SKM-1 treated with dmso at 0.1 percent for 144 hours (cell line): ENCODE measurements around the gene AKAP9.
"Not testable (repeated sequence)": the region's sequence is repeated elsewhere in the genome, so short reads cannot be mapped to it uniquely, and the experiment has no call there.

ENCODE experiments used
- DNase-seq: peaks from one replicate; lab custom pipeline; 2025; ENCODE audit not compliant: unreplicated experiment; lab: John Stamatoyannopoulos, UW

Gene AKAP9

DNA sequence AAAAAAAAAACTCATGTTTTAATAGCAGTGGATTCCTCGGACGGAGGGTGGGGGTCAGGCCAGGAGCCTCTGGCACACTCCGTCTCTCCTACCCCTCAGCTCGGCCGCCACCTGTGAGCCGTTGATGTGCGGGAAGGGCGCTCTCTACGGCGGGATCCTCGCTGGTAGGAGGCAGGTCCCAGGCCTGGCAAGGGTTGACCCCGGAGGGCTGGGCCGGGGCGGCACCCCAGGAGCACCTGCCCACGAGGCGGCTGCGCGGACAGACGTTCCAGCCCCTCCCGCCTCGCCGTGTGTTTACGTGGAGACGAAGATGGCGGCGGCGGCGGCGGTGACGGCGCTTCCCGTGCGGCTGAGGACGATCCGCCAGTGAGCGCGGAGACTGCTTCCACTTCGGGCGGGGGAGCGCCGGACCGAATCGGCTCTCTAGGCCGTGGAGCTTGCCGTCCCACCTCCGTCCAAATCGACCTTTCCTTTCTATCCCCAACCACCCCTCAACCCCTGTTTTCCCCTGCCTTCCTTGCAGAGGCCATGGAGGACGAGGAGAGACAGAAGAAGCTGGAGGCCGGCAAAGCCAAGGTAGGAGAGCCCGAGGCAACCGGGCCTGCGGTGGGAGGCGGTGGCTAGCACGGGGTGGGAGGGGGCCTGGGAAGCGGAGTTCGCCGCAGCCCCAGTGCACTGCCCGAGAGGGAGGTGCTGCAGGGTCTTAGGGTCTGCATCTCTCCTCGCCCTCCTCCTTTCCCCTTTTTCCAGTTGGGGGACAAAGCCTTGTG lies at the start of gene AKAP9:
Gene AKAP9, plus strand, starts transcription at position 291 of the 770 bp plus-strand sequence. Its CDS starts 238 bp downstream, at position 529.
- peak; percentile 69 for DNase-seq

GRCh38 chr7:91892099-91892705 lies 48.5 kb upstream of the AKAP9 start:
- DNase-seq, result no peak

GRCh38 chr7:91892821-91893340 lies 47.8 kb upstream of the AKAP9 start:
- no peak for DNase-seq

DNA sequence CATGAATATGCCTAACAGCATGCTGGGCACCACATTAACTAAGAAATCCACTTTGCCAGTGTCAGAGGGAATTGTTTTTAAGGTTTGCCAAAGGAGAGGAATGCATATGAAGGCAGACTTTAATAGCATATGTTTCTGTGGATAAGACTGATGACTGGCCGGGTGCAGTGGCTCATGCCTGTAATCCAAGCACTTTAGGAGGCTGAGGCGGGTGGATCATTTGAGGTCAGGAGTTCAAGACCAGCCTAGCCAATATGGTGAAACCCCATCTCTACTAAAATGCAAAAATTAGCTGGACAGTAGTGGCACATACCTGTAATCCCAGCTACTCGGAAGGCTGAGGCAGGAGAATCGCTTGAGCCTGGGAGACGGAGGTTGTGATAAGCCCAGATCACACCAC lies 47.0 kb upstream of the AKAP9 start:
- DNase-seq, result not testable (repeated sequence)

DNA sequence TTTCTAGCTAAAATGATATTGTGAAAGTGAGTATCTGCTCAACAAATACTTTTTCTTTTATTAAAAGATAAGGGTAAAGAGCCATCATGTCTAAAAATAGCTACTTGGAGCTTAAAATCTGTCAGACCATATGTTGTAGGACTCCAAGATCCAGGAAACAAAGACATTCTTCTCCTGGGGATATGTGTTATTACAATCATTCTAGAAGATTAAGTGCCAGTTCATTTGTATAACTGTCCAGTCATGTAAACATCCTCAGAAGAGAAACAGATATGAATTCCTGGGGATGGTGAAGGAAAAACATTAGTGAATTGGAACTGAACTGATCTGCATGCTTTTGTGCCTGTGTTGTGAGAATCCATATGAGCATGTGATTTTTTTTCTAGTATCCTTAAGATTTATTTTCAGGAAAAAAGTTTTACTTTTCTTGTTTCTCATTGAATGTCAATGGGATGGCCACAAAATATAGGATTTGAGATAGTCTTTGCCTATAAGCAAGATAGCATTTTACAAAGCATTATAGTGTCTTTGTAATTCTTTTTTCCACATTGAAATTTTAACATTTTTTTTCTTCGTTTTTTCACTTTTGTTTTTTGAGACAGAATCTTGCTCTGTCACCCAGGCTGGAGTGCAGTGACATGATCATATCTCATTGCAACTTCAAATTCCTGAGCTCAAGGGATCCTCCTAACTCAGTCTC lies 45.7 kb upstream of the AKAP9 start:
- DNase-seq, result no peak

DNA sequence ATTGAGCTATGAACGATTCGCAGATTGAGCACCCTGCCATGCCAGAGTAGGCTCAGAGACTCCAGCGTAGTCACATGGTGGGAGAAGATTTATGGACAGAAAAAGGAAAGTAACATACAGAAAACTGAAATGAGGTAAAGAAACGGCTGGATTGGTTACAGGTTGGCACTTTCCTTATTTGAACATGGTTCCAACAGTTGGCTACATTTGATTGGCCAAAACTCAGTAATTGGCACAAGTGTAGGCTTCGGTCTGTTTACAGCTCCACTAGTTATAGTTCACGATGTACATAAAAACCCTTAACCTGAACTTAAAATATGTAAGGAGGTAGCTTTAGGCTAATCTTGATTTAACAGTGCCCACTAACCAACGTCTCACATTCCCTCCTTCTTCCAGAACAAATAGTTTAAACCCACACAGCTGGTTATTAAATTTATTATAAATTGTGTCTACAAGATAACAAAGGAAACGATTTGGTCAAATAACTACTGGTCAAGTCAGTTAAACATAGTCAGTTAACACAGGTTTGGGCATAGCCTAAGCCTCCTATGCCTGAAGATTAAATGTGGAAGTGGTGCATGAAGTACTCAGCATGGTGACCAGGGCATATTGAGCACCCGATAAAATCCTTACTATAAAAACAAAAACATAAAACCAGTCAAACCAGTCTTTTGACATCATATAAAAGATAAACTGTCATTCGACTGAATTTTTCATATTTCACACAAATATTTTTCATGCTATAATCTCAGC lies 42.2 kb upstream of the AKAP9 start:
- no peak for DNase-seq

DNA sequence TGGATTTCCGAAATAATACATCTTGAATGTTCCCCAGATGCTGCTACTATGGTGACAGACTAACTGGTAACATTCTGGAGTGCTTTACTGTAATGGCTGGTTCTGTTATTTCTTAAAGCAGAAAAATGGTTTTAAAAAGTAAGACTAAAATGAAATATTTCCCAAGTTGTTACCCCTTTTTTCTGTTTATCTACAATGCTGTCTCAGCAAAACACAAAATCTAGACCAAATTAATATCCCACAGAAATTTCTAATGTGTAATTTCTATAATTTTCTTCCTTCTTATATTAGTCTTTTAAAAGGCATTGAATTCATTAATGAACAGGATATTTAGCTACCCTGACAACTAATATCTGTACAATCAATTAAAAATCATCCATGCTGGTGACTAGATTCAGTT lies 41.1 kb upstream of the AKAP9 start:
- DNase-seq, result no peak

GRCh38 chr7:91910171-91910570 lies 30.5 kb upstream of the AKAP9 start:
- no peak for DNase-seq

GRCh38 chr7:91911121-91911520 lies 29.5 kb upstream of the AKAP9 start:
- no peak for DNase-seq

DNA sequence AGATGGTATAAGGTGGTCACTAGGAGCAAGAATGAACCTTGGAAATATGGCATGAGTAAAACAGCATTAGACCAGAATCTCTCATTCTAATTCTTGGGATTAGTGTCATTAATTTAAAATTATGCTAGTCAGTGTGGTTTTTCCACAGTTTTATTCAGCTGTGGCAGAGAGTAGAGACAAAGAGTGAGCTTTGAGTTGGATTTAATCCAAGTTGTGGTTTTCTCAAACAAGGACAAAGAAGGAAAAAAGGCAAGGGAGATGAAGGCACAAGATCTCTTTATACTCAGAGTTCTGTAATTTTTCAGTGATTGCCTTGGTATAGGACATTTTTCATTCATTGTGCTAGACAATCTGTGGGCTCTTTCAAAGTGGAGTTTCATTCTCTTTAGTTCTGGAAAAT lies 28.2 kb upstream of the AKAP9 start:
- no peak for DNase-seq

DNA sequence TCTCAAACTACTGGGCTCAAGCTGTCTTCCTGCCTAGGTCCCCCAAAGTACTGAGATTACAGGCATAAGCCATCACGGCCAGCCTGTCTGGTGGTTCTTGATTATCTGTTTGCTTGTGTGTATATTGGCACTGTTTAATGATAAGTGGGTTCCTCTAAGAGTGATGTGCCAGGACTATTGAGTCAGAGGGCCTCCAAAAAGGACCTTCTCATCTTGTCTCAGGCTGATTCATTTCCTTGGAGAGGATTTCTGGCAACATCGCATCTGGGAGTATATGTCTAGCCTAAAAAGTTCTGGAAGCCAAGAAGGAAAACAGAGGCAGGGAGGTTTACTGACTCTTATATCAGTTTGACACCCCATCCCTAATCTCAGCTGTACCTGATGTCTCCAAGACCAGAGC lies 27.1 kb upstream of the AKAP9 start:
- DNase-seq, result no peak

DNA sequence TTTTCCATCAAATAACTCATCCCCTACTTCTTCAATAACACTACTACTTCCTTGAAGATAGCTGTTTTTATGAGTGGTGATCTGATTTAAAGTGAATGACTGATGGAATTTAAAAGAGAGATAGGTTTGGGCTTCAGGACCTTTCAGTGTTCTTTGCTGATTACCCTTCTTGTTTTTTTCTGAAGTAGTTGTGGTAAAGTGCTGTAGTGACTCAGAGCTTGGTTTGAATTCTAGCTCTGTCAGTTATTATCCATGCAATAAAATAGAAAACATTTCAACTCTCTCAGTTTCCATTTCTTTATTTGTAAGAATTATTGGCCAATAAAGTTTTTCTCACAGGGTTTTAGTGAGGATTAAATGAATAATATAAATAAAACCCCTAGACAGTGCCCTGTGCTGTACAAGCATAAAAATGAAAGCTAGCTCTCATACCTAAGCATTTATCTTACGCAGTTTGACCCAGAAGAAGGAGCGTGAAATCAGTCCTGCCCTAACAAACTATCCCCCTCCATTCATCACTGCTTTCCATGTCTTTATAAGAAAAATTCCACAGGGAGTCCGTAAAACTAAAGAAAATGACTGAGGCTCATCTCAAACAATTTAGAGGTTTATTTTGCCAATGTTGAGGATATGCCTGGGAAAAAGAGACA lies 25.1 kb upstream of the AKAP9 start:
- DNase-seq, result no peak

- no peak for DNase-seq
Observed at GRCh38 chr7:91916051-91916440, 24.6 kb upstream of the AKAP9 start.

DNA sequence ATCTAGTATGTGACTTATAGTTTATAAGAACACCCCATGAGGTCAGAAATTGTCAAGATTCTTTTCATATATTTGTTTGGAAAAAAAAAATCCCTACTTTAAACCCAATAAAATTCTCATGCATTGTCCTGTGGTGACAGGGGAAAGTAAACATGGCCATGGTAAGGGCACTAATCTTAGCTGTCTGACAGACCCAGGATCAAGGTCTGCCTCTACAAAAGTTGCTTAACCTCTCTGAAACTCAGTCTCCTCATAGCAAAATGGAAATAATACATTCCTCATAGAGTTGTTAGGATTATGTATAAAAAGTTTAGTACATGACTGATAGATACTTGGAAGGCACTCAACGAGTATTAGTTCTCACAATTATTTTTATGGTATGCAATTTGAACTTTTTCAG lies 22.3 kb upstream of the AKAP9 start:
- no peak for DNase-seq

GRCh38 chr7:91922857-91923256 lies 17.8 kb upstream of the AKAP9 start:
- no peak for DNase-seq

- no peak for DNase-seq
Observed at GRCh38 chr7:91927912-91928311, 12.8 kb upstream of the AKAP9 start.

- DNase-seq, result no peak
Observed at GRCh38 chr7:91929463-91929862, 11.2 kb upstream of the AKAP9 start.

DNA sequence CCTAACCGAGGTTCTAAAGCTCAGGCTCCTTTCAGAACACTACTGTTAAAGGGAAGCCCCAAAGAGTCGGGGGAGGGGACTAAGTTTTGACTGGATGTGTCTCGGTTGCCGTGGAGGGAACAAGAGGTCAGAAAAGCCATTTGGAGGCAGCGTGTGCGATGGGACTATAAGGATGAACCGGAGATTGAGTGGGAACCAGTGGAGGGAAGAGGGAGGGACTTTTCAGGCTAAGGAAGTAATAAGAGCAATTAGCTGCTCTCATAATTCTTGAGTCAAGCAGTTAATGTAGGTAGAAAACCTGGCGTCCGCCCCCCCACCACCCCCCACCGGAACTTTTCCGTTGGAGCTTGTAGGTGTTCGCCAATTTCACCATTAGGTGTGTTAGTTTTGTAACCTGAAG lies 491 bp upstream of the AKAP9 start:
- peak; percentile 35 for DNase-seq

GRCh38 chr7:91941450-91941849 lies 788 bp downstream of the AKAP9 start:
- DNase-seq, result no peak

GRCh38 chr7:91942312-91942711 lies 1.6 kb downstream of the AKAP9 start:
- no peak for DNase-seq

DNA sequence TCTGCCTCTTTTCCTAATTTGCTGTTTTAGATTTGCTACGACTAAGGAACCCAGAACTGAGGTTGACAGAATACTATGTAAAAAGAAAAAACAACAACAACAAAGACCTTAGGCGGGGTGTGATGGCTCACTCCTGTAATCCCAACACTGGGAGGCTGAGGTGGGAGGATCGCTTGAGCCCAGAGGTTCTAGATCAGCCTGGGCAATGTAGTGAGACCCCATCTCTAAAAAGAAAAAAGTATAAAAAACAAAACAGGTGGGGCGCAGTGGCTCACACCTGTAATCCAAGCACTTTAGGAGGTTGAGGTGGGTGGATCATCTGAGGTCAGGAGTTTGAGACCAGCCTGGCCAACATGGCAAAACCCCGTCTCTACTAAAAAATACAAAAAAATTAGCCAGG lies 4.3 kb downstream of the AKAP9 start:
- not testable (repeated sequence) for DNase-seq
